ENCODE measurements around the gene NMT1. TPM values are rescaled to one million over a fixed set of nuclear protein-coding genes. Genes with fewer than 3 reads are reported as not detected.

Gene NMT1
- total RNA-seq, 1 experiment from 2014 or later, result 173 TPM

GRCh38 chr17:45073414-45074070 is 12.4 kb downstream of the NMT1 start:
- Histone ChIP-seq H4K20me1 (ENCODE audit: insufficient read depth) (no peaks in the 10 kb centered on the region; the same call in 1 of the 2 replicates), H3K9me2 (ENCODE audit: insufficient read depth) (no peaks in the 10 kb centered on the region), H3K27ac (ENCODE audit: low read depth, low read length) (no peak overlapping the region), H3K4me1 (ENCODE audit: control insufficient read depth in 1 of 2, insufficient read depth in 2 of 2, low read length in 2 of 2) (peaks cover 0 to 13% of the 10 kb centered on the region in 2 experiments; a peak in 3 of 4 replicates), H3K4me2 (ENCODE audit: low read length) (no peak overlapping the region), H3K4me3 (replicated peaks in 1 of 2; ENCODE audit: low read depth in 1 of 2, low read length in 2 of 2) (no peak overlapping the region), H3K36me3 (ENCODE audit: control insufficient read depth in 1 of 2, insufficient read depth in 2 of 2, low read length in 2 of 2) (peaks cover 6 to 17% of the 10 kb centered on the region in 2 experiments; a peak in 2 of 4 replicates), H3K9ac (ENCODE audit: low read length) (no peak overlapping the region), H3K79me2 (ENCODE audit: insufficient read depth, low read length) (peaks cover 92% of the 10 kb centered on the region), H3K27me3 (ENCODE audit: insufficient read depth, low read length) (no peaks in the 10 kb centered on the region), H2AFZ (ENCODE audit: low read depth, low read length, poor library complexity, severe bottlenecking) (no peak overlapping the region), H3K9me3 (ENCODE audit: control insufficient read depth in 1 of 2, insufficient read depth in 1 of 2, low read depth in 1 of 2, low read length in 2 of 2) (no peaks in the 10 kb centered on the region)
- ChIA-PET RAD21 (ENCODE audit: low non-redundant PET in 1 of 2, low total read pairs in 2 of 2, uncharacterized antibody in 2 of 2, unreplicated experiment in 2 of 2) (no interaction called here), CTCF (no interaction called here), POLR2A (interaction anchor here (1.0 kb wide), 1 partner anchor 13 kb away, joined by 4 read pairs; the partner anchor contains the start of gene NMT1)
- ATAC-seq (no peak), DNase-seq (ENCODE audit: low read depth, low spot score) (no peak)
- BruUV-seq (replicated peaks), result no TSS peak
- intact Hi-C loops (cut with micrococcal nuclease), result no loop called here
- TF ChIP-seq RAD21 (IDR thresholded peaks at IDR 0.05; ENCODE audit: low read depth), result no peak
- TF ChIP-seq, protein P1, sequence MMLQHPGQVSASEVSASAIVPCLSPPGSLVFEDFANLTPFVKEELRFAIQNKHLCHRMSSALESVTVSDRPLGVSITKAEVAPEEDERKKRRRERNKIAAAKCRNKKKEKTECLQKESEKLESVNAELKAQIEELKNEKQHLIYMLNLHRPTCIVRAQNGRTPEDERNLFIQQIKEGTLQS (IDR thresholded peaks at IDR 0.05), result no peak

DNA sequence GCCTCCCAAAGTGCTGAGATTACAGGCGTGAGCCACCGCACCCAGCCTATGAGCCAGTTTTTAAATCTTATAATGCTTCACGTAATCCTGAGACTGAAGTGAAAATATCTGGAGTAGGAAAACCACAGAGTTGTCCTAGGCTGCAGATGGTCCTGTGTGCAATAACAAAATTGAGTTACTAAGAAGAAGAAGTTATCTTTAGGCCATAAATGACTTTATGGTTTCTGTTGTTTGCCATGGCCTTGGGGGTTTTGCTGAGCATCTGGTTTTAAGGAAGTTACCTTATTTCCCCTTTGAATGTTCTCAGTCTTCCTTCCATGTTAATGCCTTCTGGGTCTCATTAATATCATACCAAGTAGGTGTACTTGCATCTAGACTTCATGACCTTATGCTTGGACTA is 16.5 kb downstream of the NMT1 start:
- Histone ChIP-seq H3K9ac (ENCODE audit: low read length) (no peak overlapping the region), H4K20me1 (ENCODE audit: insufficient read depth) (no peaks in the 10 kb centered on the region; the same call in 1 of the 2 replicates), H3K79me2 (ENCODE audit: insufficient read depth, low read length) (peaks cover 88% of the 10 kb centered on the region), H3K27me3 (ENCODE audit: insufficient read depth, low read length) (no peaks in the 10 kb centered on the region), H2AFZ (ENCODE audit: low read depth, low read length, poor library complexity, severe bottlenecking) (no peak overlapping the region), H3K36me3 (ENCODE audit: control insufficient read depth in 1 of 2, insufficient read depth in 2 of 2, low read length in 2 of 2) (peaks cover 4 to 26% of the 10 kb centered on the region in 2 experiments; a peak in 2 of 4 replicates), H3K9me2 (ENCODE audit: insufficient read depth) (no peaks in the 10 kb centered on the region), H3K4me1 (ENCODE audit: control insufficient read depth in 1 of 2, insufficient read depth in 2 of 2, low read length in 2 of 2) (peaks cover 0 to 13% of the 10 kb centered on the region in 2 experiments; a peak in 3 of 4 replicates), H3K4me3 (replicated peaks in 1 of 2; ENCODE audit: low read depth in 1 of 2, low read length in 2 of 2) (no peak overlapping the region), H3K4me2 (ENCODE audit: low read length) (no peak overlapping the region), H3K27ac (ENCODE audit: low read depth, low read length) (no peak overlapping the region), H3K9me3 (ENCODE audit: control insufficient read depth in 1 of 2, insufficient read depth in 1 of 2, low read depth in 1 of 2, low read length in 2 of 2) (no peaks in the 10 kb centered on the region)
- RAD21 ChIA-PET (ENCODE audit: low non-redundant PET in 1 of 2, low total read pairs in 2 of 2, uncharacterized antibody in 2 of 2, unreplicated experiment in 2 of 2), result no interaction called here
- DNase-seq (ENCODE audit: low read depth, low spot score) (no peak), ATAC-seq (no peak)
- CTCF ChIA-PET, result no interaction called here
- POLR2A ChIA-PET, result no interaction called here
- BruUV-seq (replicated peaks), result no TSS peak
- intact Hi-C loops (cut with micrococcal nuclease), result no loop called here
- TF ChIP-seq SRF (IDR thresholded peaks at IDR 0.05; ENCODE audit: low read depth) (no peak), EGR1 (IDR thresholded peaks at IDR 0.05; ENCODE audit: low read depth) (no peak), SIN3A (IDR thresholded peaks at IDR 0.05; ENCODE audit: low read depth) (no peak), POLR2A (IDR thresholded peaks at IDR 0.05; ENCODE audit: borderline replicate concordance, extremely low read depth, insufficient read depth, insufficient read length) (no peak), RAD21 (IDR thresholded peaks at IDR 0.05; ENCODE audit: low read depth) (no peak), TCF7L2 (IDR thresholded peaks at IDR 0.05; ENCODE audit: borderline replicate concordance, extremely low read depth, insufficient read depth, insufficient read length) (no peak), JUND (IDR thresholded peaks at IDR 0.05) (no peak), EZH2 (IDR thresholded peaks at IDR 0.05) (no peak), YY1 (IDR thresholded peaks at IDR 0.05; ENCODE audit: extremely low read depth, insufficient replicate concordance, low read depth, low read length) (no peak), SP1 (IDR thresholded peaks at IDR 0.05; ENCODE audit: low read depth) (no peak), ZBTB33 (IDR thresholded peaks at IDR 0.05; ENCODE audit: extremely low read depth, insufficient replicate concordance, low read length) (no peak), EZH2phosphoT487 (IDR thresholded peaks at IDR 0.05; ENCODE audit: borderline replicate concordance) (no peak), CEBPB (IDR thresholded peaks at IDR 0.05; ENCODE audit: low read depth) (no peak), ZFX (IDR thresholded peaks at IDR 0.05) (no peak)
- TF ChIP-seq, protein P2, sequence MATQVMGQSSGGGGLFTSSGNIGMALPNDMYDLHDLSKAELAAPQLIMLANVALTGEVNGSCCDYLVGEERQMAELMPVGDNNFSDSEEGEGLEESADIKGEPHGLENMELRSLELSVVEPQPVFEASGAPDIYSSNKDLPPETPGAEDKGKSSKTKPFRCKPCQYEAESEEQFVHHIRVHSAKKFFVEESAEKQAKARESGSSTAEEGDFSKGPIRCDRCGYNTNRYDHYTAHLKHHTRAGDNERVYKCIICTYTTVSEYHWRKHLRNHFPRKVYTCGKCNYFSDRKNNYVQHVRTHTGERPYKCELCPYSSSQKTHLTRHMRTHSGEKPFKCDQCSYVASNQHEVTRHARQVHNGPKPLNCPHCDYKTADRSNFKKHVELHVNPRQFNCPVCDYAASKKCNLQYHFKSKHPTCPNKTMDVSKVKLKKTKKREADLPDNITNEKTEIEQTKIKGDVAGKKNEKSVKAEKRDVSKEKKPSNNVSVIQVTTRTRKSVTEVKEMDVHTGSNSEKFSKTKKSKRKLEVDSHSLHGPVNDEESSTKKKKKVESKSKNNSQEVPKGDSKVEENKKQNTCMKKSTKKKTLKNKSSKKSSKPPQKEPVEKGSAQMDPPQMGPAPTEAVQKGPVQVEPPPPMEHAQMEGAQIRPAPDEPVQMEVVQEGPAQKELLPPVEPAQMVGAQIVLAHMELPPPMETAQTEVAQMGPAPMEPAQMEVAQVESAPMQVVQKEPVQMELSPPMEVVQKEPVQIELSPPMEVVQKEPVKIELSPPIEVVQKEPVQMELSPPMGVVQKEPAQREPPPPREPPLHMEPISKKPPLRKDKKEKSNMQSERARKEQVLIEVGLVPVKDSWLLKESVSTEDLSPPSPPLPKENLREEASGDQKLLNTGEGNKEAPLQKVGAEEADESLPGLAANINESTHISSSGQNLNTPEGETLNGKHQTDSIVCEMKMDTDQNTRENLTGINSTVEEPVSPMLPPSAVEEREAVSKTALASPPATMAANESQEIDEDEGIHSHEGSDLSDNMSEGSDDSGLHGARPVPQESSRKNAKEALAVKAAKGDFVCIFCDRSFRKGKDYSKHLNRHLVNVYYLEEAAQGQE (IDR thresholded peaks at IDR 0.05; ENCODE audit: low read depth), result no peak

Data from HCT116 (cell line).